Measurements from ENCODE around the gene HS1BP3.

DNA sequence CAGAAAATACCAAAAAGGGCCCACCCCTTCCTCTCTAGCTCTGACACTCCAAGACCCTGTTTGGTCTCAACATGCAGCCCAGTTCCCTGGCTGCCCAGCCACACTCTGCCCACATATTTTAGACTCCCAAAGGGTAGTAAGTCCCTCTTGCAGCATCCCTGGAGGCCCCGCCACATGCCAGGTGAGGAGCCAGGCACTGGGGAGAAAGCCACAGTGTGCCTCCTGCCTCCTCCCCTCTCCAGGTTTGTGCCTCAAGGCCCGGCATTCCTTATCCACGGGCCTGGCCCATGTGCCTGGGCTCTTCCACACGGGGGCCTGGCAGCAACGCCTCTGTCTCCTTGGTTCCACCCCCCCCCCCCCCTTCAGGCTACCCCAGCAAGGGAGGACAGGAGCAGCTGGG is 75.5 kb downstream of the HS1BP3 start:
- TF ChIP-seq POLR2A (IDR thresholded peaks at IDR 0.05), result no peak
- no peak for TF ChIP-seq POLR2AphosphoS5 (IDR thresholded peaks at IDR 0.05)
- TF ChIP-seq, protein P1, sequence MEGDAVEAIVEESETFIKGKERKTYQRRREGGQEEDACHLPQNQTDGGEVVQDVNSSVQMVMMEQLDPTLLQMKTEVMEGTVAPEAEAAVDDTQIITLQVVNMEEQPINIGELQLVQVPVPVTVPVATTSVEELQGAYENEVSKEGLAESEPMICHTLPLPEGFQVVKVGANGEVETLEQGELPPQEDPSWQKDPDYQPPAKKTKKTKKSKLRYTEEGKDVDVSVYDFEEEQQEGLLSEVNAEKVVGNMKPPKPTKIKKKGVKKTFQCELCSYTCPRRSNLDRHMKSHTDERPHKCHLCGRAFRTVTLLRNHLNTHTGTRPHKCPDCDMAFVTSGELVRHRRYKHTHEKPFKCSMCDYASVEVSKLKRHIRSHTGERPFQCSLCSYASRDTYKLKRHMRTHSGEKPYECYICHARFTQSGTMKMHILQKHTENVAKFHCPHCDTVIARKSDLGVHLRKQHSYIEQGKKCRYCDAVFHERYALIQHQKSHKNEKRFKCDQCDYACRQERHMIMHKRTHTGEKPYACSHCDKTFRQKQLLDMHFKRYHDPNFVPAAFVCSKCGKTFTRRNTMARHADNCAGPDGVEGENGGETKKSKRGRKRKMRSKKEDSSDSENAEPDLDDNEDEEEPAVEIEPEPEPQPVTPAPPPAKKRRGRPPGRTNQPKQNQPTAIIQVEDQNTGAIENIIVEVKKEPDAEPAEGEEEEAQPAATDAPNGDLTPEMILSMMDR (IDR thresholded peaks at IDR 0.05 in 8 of 11, conservative IDR thresholded peaks at IDR 0.05 in 3 of 11), result no peak

All from spleen (tissue), 7 donors.